Heart left ventricle (tissue), 16 donors: ENCODE measurements around the gene MRM2. TPM values are rescaled to one million over a fixed set of nuclear protein-coding genes. Genes with fewer than 3 reads are reported as not detected.

ENCODE experiments used
- ATAC-seq, 4 donors: fragments of 200-7000 bp; cut with Tn5 transposase; one replicate each; pipeline ENCODE4 v1.9.1; 2020 to 2022; ENCODE audit warnings: moderate library complexity in 4 of 4, mild to moderate bottlenecking in 3 of 4, moderate number of reproducible peaks in 1 of 4
- DNase-seq, 5 donors: peaks; one replicate each; pipeline ENCODE4 v3.0.0-alpha.2; 2020
- H3K27ac ChIP-seq, 12 donors: fragments of 200-600 bp; sonication (generic) in 4 of 12; one replicate each; pipeline versions ENCODE4 v1.5.0 to v1.8.0; 2016 to 2022; ENCODE audit warnings: mild to moderate bottlenecking in 2 of 12
- H3K27me3 ChIP-seq, 9 donors: fragments of 200-600 bp; sonication (generic) in 2 of 9; one replicate each; pipeline versions ENCODE4 v1.5.1 to v1.8.0; 2016 to 2022; ENCODE audit warnings: mild to moderate bottlenecking in 3 of 9
- H3K36me3 ChIP-seq, 9 donors: fragments of 200-600 bp; sonication (generic) in 2 of 9; one replicate each; pipeline versions ENCODE4 v1.5.0 to v1.8.0; 2018 to 2022; ENCODE audit warnings: mild to moderate bottlenecking in 2 of 9
- H3K4me1 ChIP-seq, 12 donors: fragments of 200-600 bp; sonication (generic) in 4 of 12; one replicate each; pipeline versions ENCODE4 v1.5.0 to v1.8.0; 2016 to 2022; ENCODE audit warnings: mild to moderate bottlenecking in 3 of 12
- H3K4me3 ChIP-seq, 12 donors: fragments of 200-600 bp; sonication (generic) in 4 of 12; one replicate each; pipeline versions ENCODE4 v1.5.0 to v1.8.0; 2017 to 2022; ENCODE audit warnings: mild to moderate bottlenecking in 9 of 12, moderate library complexity in 4 of 12
- H3K9me3 ChIP-seq, 12 donors: fragments of 200-600 bp; sonication (generic) in 4 of 12; one replicate each; pipeline versions ENCODE4 v1.5.0 to v1.8.0; 2016 to 2022; ENCODE audit warnings: mild to moderate bottlenecking in 1 of 12
- POLR2A ChIP-seq, 2 donors: fragments of 450-650 bp; IDR thresholded peaks; one replicate each; pipeline ENCODE4 v1.6.1; 2017; ENCODE audit warnings: antibody characterized with exemption in 2 of 2, mild to moderate bottlenecking in 2 of 2, moderate library complexity in 2 of 2
- WGBS, 4 donors: extraction: QIAGEN DNeasy Blood & Tissue Kit in 2 of 4; methylation state at CpG; one replicate each; pipeline versions ENCODE4 v1.1.5 to v1.1.7; 2013 to 2018; 5-methylcytosine and 5-hydroxymethylcytosine counted together
- intact Hi-C, 10 donors: fragments of 100-400 bp; cut with DNase I; formaldehyde crosslinking; loops; one replicate each; pipeline versions ENCODE4 v1.11.1 to v1.14.2; 2022
- polyA plus RNA-seq, 2 donors: library from polyadenylated mRNA; stranded (reverse); fragments of 200-250 nt; gene quantifications; one replicate each; pipeline ENCODE4 v1.2.3, GENCODE V29; 2013
- total RNA-seq, 9 donors: library from RNA; depleted of rRNA in 2 of 9; stranded (reverse); fragments of >200 nt in 2 of 9; fragmentation: NEBNext Ultra II Directional in 3 of 9; extraction: Animal tissue kit (Norgen Biotek cat#: 25700) in 3 of 9; gene quantifications; one replicate each; pipeline versions ENCODE4 v1.1.0 to v1.2.4, GENCODE V29; 2016 to 2023
- TF ChIP-seq, protein P1 (sequence below), 12 donors: fragments of 200-600 bp; sonication (generic) in 4 of 12; IDR thresholded peaks; one replicate each; pipeline versions ENCODE4 v1.5.0 to v1.8.0; 2018 to 2022; ENCODE audit warnings: antibody characterized with exemption in 12 of 12, mild to moderate bottlenecking in 5 of 12
- donor health status: ischemic (EF 13 %, LVEDD 7.1; RV severe dilation, severe dysfunction).
- donor health status: healthy with polysubstance abuse.
- donor health status: DM: no; HTN: yes; CAD: no.
- donor health status: DM: no; HTN: no; CAD: no.
- donor health status: ischemic (EF 25% LVEDD 6.9; RV normal size, moderate dysfunction).
- donor health status: ischemic (EF 25% LVEDD 5.7; RV mildly dilated, moderate dysfunction).
- donor health status: healthy.
- donor health status: DM: yes; HTN: yes; CAD: no.
- donor health status: ischemic (EF 35%, LVEDD 5.7; RV mildly dilated, moderate dysfunction).
- donor health status: nonischemic (EF 11% LVEDD 7.7; RV severe dilation, severe dysfunction).
- donor health status: DM: yes; HTN: yes; CAD: no.
- donor health status: PGD.
- donor health status: ischemic (EF 29% LVEDD 5.4; RV normal size, mild dysfunction).
- donor health status: nonischemic (EF 23%, LVEDD 6.1; RV moderate dilation, normal function).

Gene MRM2
- total and polyA plus RNA-seq, 11 donors: 14.2 to 31.5 (median 20.3) TPM

DNA sequence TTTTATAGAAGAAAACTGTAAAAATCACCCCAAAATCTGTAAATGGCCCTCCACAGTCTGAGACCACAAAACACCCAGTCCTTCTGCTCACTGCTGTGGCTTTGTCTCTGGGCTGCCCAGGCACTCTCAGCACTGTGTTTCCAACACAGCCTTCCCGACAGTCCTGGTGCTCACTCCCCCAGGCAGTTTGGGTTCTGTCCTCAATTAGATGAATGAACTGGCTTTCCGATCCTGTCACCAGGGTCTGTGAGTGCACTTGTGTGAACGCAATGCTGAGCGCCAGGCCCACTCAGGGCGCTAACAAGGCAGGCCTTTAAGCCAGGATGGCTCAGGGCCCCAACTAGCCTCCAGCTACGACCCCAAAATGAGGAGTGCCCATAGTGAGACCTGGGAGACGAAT lies 12.5 kb downstream of the MRM2 start:
- H3K27ac ChIP-seq: no peak overlapping the region
- no peak for TF ChIP-seq POLR2A (IDR thresholded peaks at IDR 0.05)
- peaks cover 2 to 30% (median 20%) of the 10 kb centered on the region in 12 donors for H3K4me1 ChIP-seq
- no peak overlapping the region for H3K4me3 ChIP-seq
- no peaks in the 10 kb centered on the region for H3K9me3 ChIP-seq
- DNase-seq: no peak
- WGBS, 4 donors: 87 to 95% (median 92%) methylated on average over 6 to 7 of the region's 7 CpGs
- no peaks in the 10 kb centered on the region for H3K27me3 ChIP-seq
- no peak for ATAC-seq
- intact Hi-C loops: no loop called here
- H3K36me3 ChIP-seq: peaks cover 0 to 54% (median 36%) of the 10 kb centered on the region in 9 donors

DNA sequence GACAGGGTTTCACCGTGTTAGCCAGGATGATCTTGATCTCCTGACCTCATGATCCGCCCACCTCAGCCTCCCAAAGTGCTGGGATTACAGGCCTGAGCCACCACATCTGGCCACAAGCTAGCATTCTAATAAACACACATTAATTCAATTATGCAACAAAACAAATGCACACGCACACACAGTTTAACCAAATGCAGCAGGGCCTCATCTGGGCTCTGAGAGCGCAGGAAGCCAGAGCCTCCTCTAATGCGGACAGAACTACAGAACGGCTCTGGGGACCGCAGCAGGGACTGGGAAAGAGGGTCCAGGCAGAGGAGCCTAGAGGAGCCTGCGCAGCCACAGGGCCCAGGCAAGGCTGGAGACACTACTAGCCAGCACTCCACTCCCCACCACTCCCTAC lies 13.1 kb downstream of the MRM2 start:
- peaks cover 2 to 30% (median 20%) of the 10 kb centered on the region in 12 donors for H3K4me1 ChIP-seq
- intact Hi-C loops: no loop called here
- no peaks in the 10 kb centered on the region for H3K9me3 ChIP-seq
- WGBS, 4 donors: 90 to 94% (median 92%) methylated on average over 8 of the region's 8 CpGs
- no peaks in the 10 kb centered on the region for H3K27me3 ChIP-seq
- H3K4me3 ChIP-seq: no peak overlapping the region
- no peak overlapping the region for H3K27ac ChIP-seq
- TF ChIP-seq, protein P1, sequence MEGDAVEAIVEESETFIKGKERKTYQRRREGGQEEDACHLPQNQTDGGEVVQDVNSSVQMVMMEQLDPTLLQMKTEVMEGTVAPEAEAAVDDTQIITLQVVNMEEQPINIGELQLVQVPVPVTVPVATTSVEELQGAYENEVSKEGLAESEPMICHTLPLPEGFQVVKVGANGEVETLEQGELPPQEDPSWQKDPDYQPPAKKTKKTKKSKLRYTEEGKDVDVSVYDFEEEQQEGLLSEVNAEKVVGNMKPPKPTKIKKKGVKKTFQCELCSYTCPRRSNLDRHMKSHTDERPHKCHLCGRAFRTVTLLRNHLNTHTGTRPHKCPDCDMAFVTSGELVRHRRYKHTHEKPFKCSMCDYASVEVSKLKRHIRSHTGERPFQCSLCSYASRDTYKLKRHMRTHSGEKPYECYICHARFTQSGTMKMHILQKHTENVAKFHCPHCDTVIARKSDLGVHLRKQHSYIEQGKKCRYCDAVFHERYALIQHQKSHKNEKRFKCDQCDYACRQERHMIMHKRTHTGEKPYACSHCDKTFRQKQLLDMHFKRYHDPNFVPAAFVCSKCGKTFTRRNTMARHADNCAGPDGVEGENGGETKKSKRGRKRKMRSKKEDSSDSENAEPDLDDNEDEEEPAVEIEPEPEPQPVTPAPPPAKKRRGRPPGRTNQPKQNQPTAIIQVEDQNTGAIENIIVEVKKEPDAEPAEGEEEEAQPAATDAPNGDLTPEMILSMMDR (IDR thresholded peaks at IDR 0.05): no peak
- TF ChIP-seq POLR2A (IDR thresholded peaks at IDR 0.05): no peak
- ATAC-seq: no peak
- no peak for DNase-seq
- H3K36me3 ChIP-seq: peaks cover 0 to 52% (median 33%) of the 10 kb centered on the region in 9 donors

DNA sequence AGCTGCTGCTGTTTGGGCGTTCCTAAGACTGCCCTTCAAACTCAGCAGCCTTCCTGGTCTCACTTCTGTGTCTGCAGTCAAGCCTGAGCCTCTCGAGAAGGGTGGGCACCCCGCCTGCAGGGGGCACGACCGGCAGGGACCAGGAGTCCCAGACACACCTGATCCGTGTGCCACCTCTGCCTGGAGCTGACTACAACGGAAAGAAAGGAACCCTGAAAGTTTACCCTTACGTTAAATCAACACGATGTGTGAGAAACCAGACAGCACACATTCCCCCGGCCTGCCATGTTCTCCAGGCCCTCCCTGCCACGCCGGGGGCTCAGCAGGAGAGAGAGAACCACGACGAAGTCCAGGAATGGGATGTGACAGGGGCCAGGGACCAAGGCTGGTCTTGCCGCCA lies 14.3 kb downstream of the MRM2 start:
- ATAC-seq (no peak), DNase-seq (no peak)
- WGBS, 4 donors: 85 to 89% (median 86%) methylated on average over 10 to 15 of the region's 15 CpGs
- no peak overlapping the region for H3K4me3 ChIP-seq
- H3K27me3 ChIP-seq: no peaks in the 10 kb centered on the region
- no peaks in the 10 kb centered on the region for H3K9me3 ChIP-seq
- H3K27ac ChIP-seq: no peak overlapping the region
- peaks cover 0 to 21% (median 14%) of the 10 kb centered on the region in 12 donors for H3K4me1 ChIP-seq
- peaks cover 0 to 64% (median 33%) of the 10 kb centered on the region in 9 donors for H3K36me3 ChIP-seq
- TF ChIP-seq, protein P1 (IDR thresholded peaks at IDR 0.05): no peak
- TF ChIP-seq POLR2A (IDR thresholded peaks at IDR 0.05): no peak
- intact Hi-C loops: no loop called here

DNA sequence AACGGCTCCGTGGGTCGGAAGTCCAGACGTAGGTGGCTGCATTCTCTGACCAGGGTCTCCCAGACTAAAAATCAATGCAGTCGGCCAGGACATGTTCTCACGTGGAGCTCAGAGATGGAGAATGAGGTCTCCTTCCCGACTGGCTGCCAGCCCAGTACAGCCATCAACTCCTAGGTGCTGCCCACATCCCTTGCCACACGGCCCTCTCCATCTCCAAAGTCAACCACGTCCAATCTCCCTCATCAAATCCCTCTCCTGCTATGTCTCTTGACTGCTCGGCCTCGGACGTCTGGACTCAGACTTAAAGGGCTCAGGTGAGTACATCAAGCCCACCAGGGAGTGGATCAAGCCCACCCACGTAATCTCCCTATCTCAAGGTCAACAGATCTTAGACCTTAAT lies 16.2 kb downstream of the MRM2 start:
- intact Hi-C loops: no loop called here
- no peak overlapping the region for H3K27ac ChIP-seq
- no peak overlapping the region for H3K4me3 ChIP-seq
- DNase-seq (no peak), ATAC-seq (no peak)
- H3K9me3 ChIP-seq: no peaks in the 10 kb centered on the region
- H3K4me1 ChIP-seq: peaks cover 0 to 6% (median 2%) of the 10 kb centered on the region in 12 donors
- H3K27me3 ChIP-seq: no peaks in the 10 kb centered on the region
- WGBS, 4 donors: 95 to 98% (median 96%) methylated on average over 13 of the region's 13 CpGs
- TF ChIP-seq POLR2A (IDR thresholded peaks at IDR 0.05): no peak
- TF ChIP-seq, protein P1 (IDR thresholded peaks at IDR 0.05): no peak
- peaks cover 0 to 83% (median 47%) of the 10 kb centered on the region in 9 donors for H3K36me3 ChIP-seq

DNA sequence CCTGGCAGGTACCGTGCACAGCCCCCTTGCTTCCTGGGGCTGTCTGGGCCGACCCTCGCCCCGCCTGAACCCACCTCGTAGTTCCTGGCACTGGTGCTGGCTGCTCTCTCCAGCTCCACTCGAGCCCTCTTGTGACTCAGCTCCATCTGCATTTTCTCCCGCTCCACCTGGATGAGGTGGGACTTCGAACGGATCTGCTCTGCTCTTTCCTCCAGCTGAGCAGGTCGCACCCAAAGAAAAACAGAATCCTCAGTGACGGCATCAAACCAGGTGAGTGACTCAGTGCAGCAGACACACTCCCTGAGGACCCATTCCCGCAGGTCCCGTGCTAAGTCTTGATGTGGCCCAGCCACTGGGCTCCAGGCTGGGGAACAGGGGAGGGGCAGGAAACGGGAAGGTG lies 16.7 kb downstream of the MRM2 start:
- DNase-seq (no peak), ATAC-seq (no peak)
- Histone ChIP-seq H3K4me1 (peaks cover 0 to 1% (median 0%) of the 10 kb centered on the region in 12 donors), H3K4me3 (no peak overlapping the region), H3K27ac (no peak overlapping the region), H3K9me3 (no peaks in the 10 kb centered on the region), H3K27me3 (no peaks in the 10 kb centered on the region), H3K36me3 (peaks cover 0 to 88% (median 47%) of the 10 kb centered on the region in 9 donors)
- WGBS, 4 donors: 82 to 95% (median 83%) methylated on average over 14 of the region's 14 CpGs
- intact Hi-C loops: no loop called here
- TF ChIP-seq, protein P1 (IDR thresholded peaks at IDR 0.05): no peak
- TF ChIP-seq POLR2A (IDR thresholded peaks at IDR 0.05): no peak
